CD14-positive monocyte (primary cell): ENCODE data around the gene KEAP1. TPM values are rescaled to one million over a fixed set of nuclear protein-coding genes. Genes with fewer than 3 reads are reported as not detected.
A peak's percentile ranks its signal among the peaks of the same experiment; 100 is the strongest.
"Not testable (repeated sequence)": the region's sequence is repeated elsewhere in the genome, so short reads cannot be mapped to it uniquely, and the experiment has no call there.

ENCODE experiments used
- DNase-seq, 3 donors: peaks; one replicate each; pipeline ENCODE4 v3.0.0-alpha.2; 2011 to 2022
- H2AFZ ChIP-seq: 2 replicates; pipeline ENCODE4 v1.6.0; 2012; ENCODE audit warnings: mild to moderate bottlenecking, low read depth, low read length, inconsistent platforms; ENCODE audit not compliant: insufficient read depth, poor library complexity, severe bottlenecking
- H3K27ac ChIP-seq, 2 donors: 1 replicate in 1 of 2; 2 replicates in 1 of 2; pipeline ENCODE4 v1.5.1; 2012 to 2013; ENCODE audit warnings: low read length in 2 of 2, control low read depth in 1 of 2, inconsistent platforms in 1 of 2, low read depth in 1 of 2, mild to moderate bottlenecking in 1 of 2
- H3K27me3 ChIP-seq, 2 donors: one replicate each; pipeline versions ENCODE4 v1.6.0 to v1.6.1; 2011 to 2013; ENCODE audit warnings: low read length in 2 of 2; ENCODE audit not compliant: control insufficient read depth in 2 of 2, insufficient read depth in 2 of 2
- H3K36me3 ChIP-seq, 2 donors: replicated peaks in 1 of 2; 1 replicate in 1 of 2; 2 replicates in 1 of 2; pipeline versions ENCODE4 v1.5.1 to v1.6.1; 2012 to 2013; ENCODE audit warnings: low read length in 2 of 2, control low read depth in 1 of 2, inconsistent platforms in 1 of 2, mild to moderate bottlenecking in 1 of 2; ENCODE audit not compliant: insufficient read depth in 2 of 2, control insufficient read depth in 1 of 2
- H3K4me1 ChIP-seq, 2 donors: 1 replicate in 1 of 2; 2 replicates in 1 of 2; pipeline versions ENCODE4 v1.5.1 to v1.6.1; 2012 to 2013; ENCODE audit warnings: low read length in 2 of 2, control low read depth in 1 of 2, inconsistent platforms in 1 of 2, mild to moderate bottlenecking in 1 of 2, moderate library complexity in 1 of 2; ENCODE audit not compliant: insufficient read depth in 2 of 2, control insufficient read depth in 1 of 2
- H3K4me2 ChIP-seq: replicated peaks from 2 replicates; pipeline ENCODE3; 2012; ENCODE audit warnings: low read length, moderate library complexity, mild to moderate bottlenecking; ENCODE audit not compliant: poor library complexity, severe bottlenecking; ENCODE audit errors: extremely low read depth
- H3K4me3 ChIP-seq, 3 experiments: fragments of 200-600 bp in 1 of 3; sonication (generic) in 1 of 3; replicated peaks in 1 of 3; 1 replicate in 2 of 3; 2 replicates in 1 of 3; pipeline ENCODE4 v1.5.1; 2011 to 2013; ENCODE audit warnings: low read length in 3 of 3, mild to moderate bottlenecking in 3 of 3, control low read depth in 2 of 3, low read depth in 2 of 3, inconsistent platforms in 1 of 3, moderate library complexity in 1 of 3
- H3K79me2 ChIP-seq: 2 replicates; pipeline ENCODE4 v1.6.0; 2012; ENCODE audit warnings: mild to moderate bottlenecking, control low read depth, inconsistent platforms, low read length, moderate library complexity; ENCODE audit not compliant: insufficient read depth
- H3K9ac ChIP-seq: 2 replicates; pipeline ENCODE4 v1.6.0; 2017; ENCODE audit warnings: low read length, mild to moderate bottlenecking; ENCODE audit not compliant: insufficient read depth, poor library complexity, severe bottlenecking
- H3K9me3 ChIP-seq, 2 donors: replicated peaks in 1 of 2; 1 replicate in 1 of 2; 2 replicates in 1 of 2; pipeline versions ENCODE4 v1.5.1 to v1.6.1; 2012 to 2013; ENCODE audit warnings: low read length in 2 of 2, control low read depth in 1 of 2; ENCODE audit not compliant: control insufficient read depth in 1 of 2, insufficient read depth in 1 of 2
- H4K20me1 ChIP-seq: 2 replicates; pipeline ENCODE4 v1.6.0; 2012; ENCODE audit warnings: mild to moderate bottlenecking, low read length, control low read depth, moderate library complexity; ENCODE audit not compliant: insufficient read depth
- H3K27ac Mint-ChIP-seq, 7 donors: one replicate each; pipeline ENCODE4 v1.8.0; 2020; ENCODE audit warnings: mild to moderate bottlenecking in 7 of 7, mixed read lengths in 7 of 7, moderate library complexity in 6 of 7, inconsistent platforms in 2 of 7
- H3K27me3 Mint-ChIP-seq, 3 donors: one replicate each; pipeline ENCODE4 v1.8.0; 2021 to 2022; ENCODE audit warnings: low read depth in 3 of 3, mild to moderate bottlenecking in 3 of 3, mixed read lengths in 3 of 3, moderate library complexity in 3 of 3, inconsistent platforms in 1 of 3
- H3K36me3 Mint-ChIP-seq, 2 donors: one replicate each; pipeline ENCODE4 v1.8.0; 2020; ENCODE audit warnings: mixed read lengths in 2 of 2, inconsistent platforms in 1 of 2, mild to moderate bottlenecking in 1 of 2
- H3K4me1 Mint-ChIP-seq: one replicate; pipeline ENCODE4 v1.8.0; 2020; ENCODE audit warnings: mild to moderate bottlenecking, mixed read lengths
- H3K4me3 Mint-ChIP-seq, 2 donors: one replicate each; pipeline ENCODE4 v1.8.0; 2020; ENCODE audit warnings: mild to moderate bottlenecking in 2 of 2, mixed read lengths in 2 of 2, moderate library complexity in 1 of 2
- H3K9me3 Mint-ChIP-seq, 7 donors: one replicate each; pipeline ENCODE4 v1.8.0; 2020 to 2022; ENCODE audit warnings: mixed read lengths in 7 of 7, mild to moderate bottlenecking in 6 of 7, moderate library complexity in 6 of 7, inconsistent platforms in 2 of 7
- CTCF ChIP-seq: fragments of 200-600 bp; IDR thresholded peaks from one replicate; pipeline ENCODE4 v1.8.0; 2022; ENCODE audit warnings: antibody characterized with exemption, mild to moderate bottlenecking
- WGBS: methylation state at CpG from one replicate; pipeline ENCODE4 v1.1.5; 2013; ENCODE audit warnings: missing lambda C conversion rate; ENCODE audit not compliant: insufficient coverage; 5-methylcytosine and 5-hydroxymethylcytosine counted together
- intact Hi-C, 2 donors: fragments of 100-400 bp; cut with micrococcal nuclease; formaldehyde crosslinking; loops; one replicate each; pipeline versions ENCODE4 v1.15.0 to v1.15.1; 2023
- polyA plus RNA-seq, 3 donors: library from polyadenylated mRNA; depleted of rRNA in 1 of 3; unstranded in 2 of 3; stranded (reverse) in 1 of 3; fragments of 300-500 nt in 2 of 3; fragments of >200 nt in 1 of 3; fragmentation: Illumina TruSeq in 2 of 3; gene quantifications; 1 replicate in 2 of 3; 2 replicates in 1 of 3; pipeline ENCODE4 v1.2.3, GENCODE V29; 2012 to 2021

KEAP1 gene
- polyA plus RNA-seq, 3 donors, result 26.0 to 32.6 (median 26.1) TPM

DNA sequence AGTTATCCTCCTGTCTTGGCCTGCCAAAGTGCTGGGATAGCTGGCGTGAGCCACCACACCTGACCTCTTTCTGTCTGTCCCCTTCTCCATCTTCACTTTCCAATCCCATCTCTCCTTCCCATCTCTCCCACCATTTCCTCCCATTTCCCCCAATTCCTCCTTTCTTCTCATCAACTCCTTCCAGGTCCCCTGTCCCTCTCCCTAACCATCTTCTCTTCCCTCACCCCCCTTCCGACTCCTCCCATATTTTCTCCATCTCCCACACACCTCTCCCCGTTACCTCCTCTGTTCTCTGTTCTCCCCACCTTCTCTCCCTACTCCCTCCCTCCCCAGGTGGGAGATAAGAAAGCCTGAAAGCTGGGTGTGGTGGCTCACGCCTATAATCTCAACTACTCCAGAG is 40.6 kb downstream of the KEAP1 start:
- TF ChIP-seq CTCF, result no peak
- Mint-ChIP-seq H3K9me3 (peaks cover 0 to 3% (median 0%) of the 10 kb centered on the region in 7 donors), H3K4me1 (peaks cover 10% of the 10 kb centered on the region), H3K27me3 (peaks cover 2 to 11% (median 10%) of the 10 kb centered on the region in 3 donors), H3K27ac (peak overlapping the region in 1 of 7 donors; percentile 8), H3K4me3 (peak overlapping the region in 1 of 2 donors; percentile 18), H3K36me3 (peaks cover 27 to 52% of the 10 kb centered on the region in 2 donors)
- Histone ChIP-seq H3K9ac (no peak overlapping the region), H4K20me1 (peaks cover 9% of the 10 kb centered on the region), H3K27ac (no peak overlapping the region), H3K36me3 (peaks cover 12 to 28% of the 10 kb centered on the region in 2 donors), H3K9me3 (no peaks in the 10 kb centered on the region), H3K79me2 (no peaks in the 10 kb centered on the region), H3K4me3 (no peak overlapping the region), H3K27me3 (no peaks in the 10 kb centered on the region), H2AFZ (no peak overlapping the region), H3K4me1 (peaks cover 10 to 16% of the 10 kb centered on the region in 2 donors), H3K4me2 (no peak overlapping the region)
- WGBS, result 100% methylated on average over 1 of the region's 4 CpGs
- intact Hi-C loops, result loop anchor here in 1 of 2 donors (5.0 kb wide), 1 partner anchor 105 kb away; the partner anchor contains the start of genes CDKN2D and KRI1
- DNase-seq, result no peak

GRCh38 chr19:10462042-10462441 is 41.1 kb downstream of the KEAP1 start:
- peaks cover 26 to 52% of the 10 kb centered on the region in 2 donors for H3K36me3 Mint-ChIP-seq
- not testable (repeated sequence) for H3K27me3 ChIP-seq, H2AFZ ChIP-seq, H3K4me1 Mint-ChIP-seq, H3K9me3 Mint-ChIP-seq, H3K27ac Mint-ChIP-seq, H3K27ac ChIP-seq, H3K9ac ChIP-seq, H3K9me3 ChIP-seq, H3K79me2 ChIP-seq, H4K20me1 ChIP-seq, DNase-seq
- 92% methylated on average over 9 of the region's 15 CpGs for WGBS
- peak overlapping the region; percentile 90 for H3K4me2 ChIP-seq
- H3K27me3 Mint-ChIP-seq, result peaks cover 2 to 12% (median 11%) of the 10 kb centered on the region in 3 donors
- peak overlapping the region; percentile 37 to 72 for H3K4me3 Mint-ChIP-seq
- H3K4me3 ChIP-seq, result peak overlapping the region in 1 of 3 experiments; percentile 76
- peaks cover 10 to 16% of the 10 kb centered on the region in 2 donors for H3K4me1 ChIP-seq
- intact Hi-C loops, result loop anchor here in 1 of 2 donors (5.0 kb wide), 1 partner anchor 105 kb away; the partner anchor contains the start of genes CDKN2D and KRI1
- peaks cover 10 to 23% of the 10 kb centered on the region in 2 donors for H3K36me3 ChIP-seq
